Endometrial microvascular endothelial cells (primary cell): ENCODE data around the gene AIRE. TPM values are rescaled to one million over a fixed set of nuclear protein-coding genes. Genes with fewer than 3 reads are reported as not detected.

Experiments used
- in situ Hi-C: cut with HindIII; loops from 2 replicates; pipeline ENCODE4 v1.10.0; 2017; ENCODE audit warnings: low sequenced_read_pairs, low pct_unique_long_range_greater_than_20kb; ENCODE audit errors: inconsistent ontology term
- total RNA-seq: library from RNA; depleted of rRNA; stranded (reverse); fragments of >200 nt; gene quantifications from one replicate; pipeline ENCODE4 v1.2.3, GENCODE V29; 2015; ENCODE audit errors: inconsistent ontology term

Gene AIRE
- total RNA-seq, 1 donor from 2014 or later = not detected

DNA sequence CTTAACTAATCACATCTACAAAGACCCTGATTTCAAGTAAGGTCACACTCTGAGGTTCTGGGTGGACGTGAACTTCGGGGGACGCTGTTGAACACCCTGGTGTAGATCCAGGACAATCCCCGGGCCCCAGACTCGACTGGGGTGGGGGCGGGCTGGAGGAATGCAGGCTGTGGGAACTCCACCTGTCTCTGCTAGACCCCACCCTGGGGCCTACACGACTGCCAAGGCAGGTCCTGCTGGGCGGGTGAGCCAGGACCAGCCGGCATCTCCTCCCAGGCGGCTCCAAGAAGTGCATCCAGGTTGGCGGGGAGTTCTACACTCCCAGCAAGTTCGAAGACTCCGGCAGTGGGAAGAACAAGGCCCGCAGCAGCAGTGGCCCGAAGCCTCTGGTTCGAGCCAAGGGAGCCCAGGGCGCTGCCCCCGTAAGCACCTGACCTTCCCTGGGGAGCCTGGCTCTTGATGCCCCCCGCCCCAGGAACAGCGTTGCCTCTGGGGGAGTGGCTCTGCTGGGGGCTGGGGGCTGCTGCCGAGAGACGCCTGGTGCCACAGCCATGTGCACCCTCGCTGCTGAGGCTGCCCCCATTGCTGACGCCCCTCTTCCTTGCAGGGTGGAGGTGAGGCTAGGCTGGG, 3.8 kb downstream of the AIRE start:
- in situ Hi-C loops = no loop called here

DNA sequence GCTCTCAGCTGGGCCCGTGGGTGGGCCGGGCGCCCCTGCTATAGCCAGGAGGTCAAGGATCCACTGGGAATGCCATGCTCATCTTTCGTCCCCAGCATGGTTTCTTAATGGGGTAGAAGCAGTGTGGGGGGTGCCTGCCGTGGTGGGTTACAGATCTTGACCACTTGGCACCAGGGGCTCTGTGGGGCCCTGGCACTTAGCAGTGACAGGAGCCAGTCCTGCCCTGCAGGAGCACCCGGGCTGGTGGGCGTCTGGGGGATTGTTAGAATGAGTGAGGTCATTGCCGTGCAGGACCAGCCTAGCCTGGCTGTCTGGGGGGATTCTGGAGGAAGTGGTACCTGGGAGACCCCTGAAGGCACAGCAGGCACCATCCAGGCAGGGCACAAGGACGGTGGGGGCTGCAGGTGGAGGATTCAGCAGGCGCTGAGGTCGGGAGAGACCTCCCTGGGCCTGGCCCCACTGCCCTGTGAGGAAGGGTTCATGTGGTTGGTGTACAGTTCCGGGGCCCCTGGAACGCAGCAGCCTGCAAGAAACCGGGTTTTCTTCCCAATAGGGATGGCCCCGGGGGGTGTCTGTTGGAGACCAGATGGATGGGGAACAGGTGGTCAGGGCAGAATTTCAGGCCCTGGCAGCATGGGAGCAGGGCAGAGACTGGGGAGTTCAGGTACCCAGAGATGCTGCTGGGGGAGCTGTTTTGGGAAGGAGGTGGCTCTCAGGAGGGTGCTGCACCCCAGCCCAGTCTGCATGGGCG, 4.8 kb downstream of the AIRE start:
- in situ Hi-C loops = no loop called here

- in situ Hi-C loops = no loop called here
Measured at GRCh38 chr21:44291078-44291935, 5.6 kb downstream of the AIRE start.

- in situ Hi-C loops = no loop called here
Measured at GRCh38 chr21:44291936-44292811, 6.5 kb downstream of the AIRE start.

GRCh38 chr21:44292812-44293195, 7.1 kb downstream of the AIRE start:
- in situ Hi-C loops = no loop called here

DNA sequence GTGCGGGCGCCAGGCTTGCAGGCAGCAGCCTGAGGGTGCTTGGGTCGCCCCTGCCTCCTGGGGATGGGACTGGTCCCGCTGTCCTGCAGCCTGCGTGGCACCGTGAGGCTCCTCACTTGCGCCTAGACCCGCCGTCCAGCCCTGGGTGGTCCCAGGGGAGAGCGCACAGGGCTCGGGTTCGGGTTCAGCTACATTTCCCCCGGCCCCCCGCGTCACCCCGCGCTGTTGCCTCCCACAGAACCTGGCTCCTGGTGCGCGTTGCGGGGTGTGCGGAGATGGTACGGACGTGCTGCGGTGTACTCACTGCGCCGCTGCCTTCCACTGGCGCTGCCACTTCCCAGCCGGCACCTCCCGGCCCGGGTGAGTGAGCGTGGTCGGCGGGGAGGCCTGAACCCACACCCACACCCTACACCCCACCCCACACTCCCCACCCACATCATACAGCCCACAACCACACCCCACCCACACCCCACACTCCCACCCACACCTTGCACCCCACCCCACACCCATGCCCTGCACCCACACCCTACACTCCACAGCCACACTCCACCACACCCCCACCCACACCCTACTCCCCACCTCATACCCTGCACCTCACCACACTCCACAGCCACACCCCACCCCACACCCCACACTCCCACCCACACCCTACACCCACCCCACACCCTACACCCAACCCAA, 8.0 kb downstream of the AIRE start:
- in situ Hi-C loops = no loop called here

GRCh38 chr21:44294391-44295162, 8.9 kb downstream of the AIRE start:
- in situ Hi-C loops = no loop called here

- in situ Hi-C loops = no loop called here
Measured at GRCh38 chr21:44295163-44295573, 9.5 kb downstream of the AIRE start.

DNA sequence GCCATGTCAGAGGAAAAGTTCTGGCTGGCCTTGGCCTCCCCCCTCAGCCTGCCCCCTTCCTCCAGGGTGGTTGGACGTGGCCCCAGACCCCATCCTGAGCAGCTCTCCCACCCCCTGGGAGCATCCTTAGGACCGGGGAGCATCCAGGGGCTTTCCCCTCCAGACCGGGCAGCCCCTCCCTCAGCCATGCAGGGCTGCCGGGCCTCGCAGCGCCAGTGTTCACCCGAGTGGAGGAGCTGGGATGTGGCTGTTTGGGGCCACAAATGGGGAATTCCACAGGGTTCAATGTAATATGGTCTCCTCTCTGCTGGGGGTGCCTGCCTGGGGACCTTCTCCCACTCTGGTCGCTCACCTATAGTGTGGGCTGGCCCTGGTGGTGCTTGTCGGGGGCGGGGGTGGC, 10.0 kb downstream of the AIRE start:
- in situ Hi-C loops = no loop called here

- in situ Hi-C loops = no loop called here
Measured at GRCh38 chr21:44296103-44296519, 10.4 kb downstream of the AIRE start.

GRCh38 chr21:44296916-44297315, 11.2 kb downstream of the AIRE start:
- in situ Hi-C loops = no loop called here

- in situ Hi-C loops = no loop called here
Measured at GRCh38 chr21:44297525-44298290, 12.0 kb downstream of the AIRE start.

- in situ Hi-C loops = no loop called here
Measured at GRCh38 chr21:44298301-44298700, 12.6 kb downstream of the AIRE start.

DNA sequence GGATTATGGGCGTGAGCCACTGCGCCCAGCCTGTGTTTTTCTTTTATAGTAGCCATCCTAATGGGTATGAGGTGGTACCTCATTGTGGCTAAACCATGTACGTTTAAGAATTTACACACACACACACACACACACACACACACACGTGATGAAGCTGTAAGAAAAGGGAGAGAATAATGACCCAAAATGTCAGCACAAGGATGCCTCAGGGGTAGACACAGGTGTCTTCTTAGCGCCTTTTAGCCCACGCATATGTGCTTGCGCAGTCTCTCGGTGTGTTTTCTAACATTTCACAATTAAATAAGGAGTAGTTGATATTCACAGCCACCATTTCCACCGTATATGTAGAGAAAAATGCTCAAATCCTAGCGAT, 13.4 kb downstream of the AIRE start:
- in situ Hi-C loops = no loop called here

- in situ Hi-C loops = no loop called here
Measured at GRCh38 chr21:44299458-44300261, 14.0 kb downstream of the AIRE start, which contains the start of gene PFKL. Gene PFKL (plus strand): TSS chr21:44300053. CDS start chr21:44300106, 53 bp downstream.

DNA sequence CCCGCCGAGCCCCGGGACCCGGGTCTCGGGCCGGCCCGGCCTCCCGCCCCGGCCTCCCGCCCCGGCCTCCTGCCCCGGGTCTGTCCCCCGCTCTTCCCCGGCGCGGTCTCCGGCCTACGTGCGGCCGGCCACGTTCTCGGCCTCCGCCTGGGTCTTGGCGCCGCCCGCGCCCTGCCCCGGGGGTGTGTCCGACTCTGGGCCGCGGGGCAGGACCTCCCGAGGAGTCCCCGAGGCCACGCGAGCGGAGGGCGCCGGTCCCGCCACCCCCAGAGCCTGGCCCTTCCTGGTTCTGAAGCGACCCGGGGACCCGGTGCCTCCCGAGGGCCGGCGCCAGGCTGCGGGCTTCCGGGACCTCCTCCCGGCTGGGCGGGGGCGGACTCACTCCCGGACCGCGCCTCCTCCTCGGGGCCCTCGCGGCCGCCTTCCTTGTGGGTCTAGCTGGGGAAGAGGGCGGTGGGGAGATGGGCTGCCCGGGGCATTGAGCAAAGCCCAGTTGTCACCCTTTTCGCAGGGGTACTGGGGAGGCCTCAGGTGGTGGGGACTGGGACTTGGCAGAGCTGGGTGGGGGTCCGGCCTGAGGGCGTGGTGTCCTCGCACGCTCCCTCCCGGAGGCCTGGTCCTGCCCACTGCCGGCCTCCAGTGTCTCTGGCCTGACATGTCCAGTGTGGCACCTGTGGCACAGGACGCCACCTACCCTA, 14.7 kb downstream of the AIRE start:
- in situ Hi-C loops = no loop called here
